ENCODE results near the gene GRID1.

DNA sequence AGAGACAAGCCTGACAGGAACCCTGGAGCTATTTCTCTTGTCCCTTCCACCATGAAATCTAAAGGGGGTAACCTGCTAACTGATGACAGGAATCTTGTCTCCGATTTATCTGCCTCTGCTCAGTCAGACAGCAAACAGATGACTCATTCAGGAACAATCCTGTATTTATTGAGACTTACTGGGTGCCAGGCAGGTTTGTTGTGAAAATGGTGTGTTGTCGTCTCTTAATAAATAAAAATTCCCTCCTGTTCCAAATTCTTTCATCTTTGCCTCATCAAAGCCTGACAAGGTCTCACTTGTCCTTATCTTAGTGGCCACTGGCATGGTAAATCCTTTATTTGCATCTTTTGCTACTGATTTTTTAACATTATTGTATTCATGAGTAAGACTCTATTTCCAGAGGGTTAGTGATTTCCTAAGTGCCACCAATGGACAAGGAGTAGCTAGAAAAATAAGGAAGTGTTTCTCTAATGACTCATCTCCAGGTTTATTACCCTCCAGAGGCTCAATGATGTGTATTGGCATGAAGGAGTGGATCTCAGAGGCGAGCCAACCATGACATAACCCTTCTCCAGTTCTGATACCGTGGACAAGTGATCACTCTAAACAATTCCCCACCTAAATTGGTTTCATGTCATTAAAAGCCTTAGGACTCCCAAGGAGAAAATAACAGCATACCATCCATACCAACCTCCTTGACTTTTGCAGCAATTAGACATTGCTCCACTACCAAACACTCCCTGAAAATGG, 724.0 kb downstream of the GRID1 start:
- TF ChIP-seq RAD21 (IDR thresholded peaks at IDR 0.05; ENCODE audit: low read length) (no peak), CTCF (IDR thresholded peaks at IDR 0.05) (no peak), ELF1 (IDR thresholded peaks at IDR 0.05) (no peak), RCOR1 (IDR thresholded peaks at IDR 0.05; ENCODE audit: low read length) (no peak), TAF1 (IDR thresholded peaks at IDR 0.05; ENCODE audit: borderline replicate concordance, low read depth, low read length) (no peak), TCF12 (IDR thresholded peaks at IDR 0.05) (no peak), EP300 (IDR thresholded peaks at IDR 0.05; ENCODE audit: borderline replicate concordance in 1 of 2, low read depth in 1 of 2, low read length in 1 of 2) (no peak), REST (IDR thresholded peaks at IDR 0.05; ENCODE audit: low read depth, low read length) (no peak), FOSL2 (IDR thresholded peaks at IDR 0.05; ENCODE audit: borderline replicate concordance, low read depth) (no peak), YY1 (IDR thresholded peaks at IDR 0.05; ENCODE audit: low read depth) (no peak), EZH2phosphoT487 (IDR thresholded peaks at IDR 0.05; ENCODE audit: borderline replicate concordance, low read depth) (no peak), USF1 (IDR thresholded peaks at IDR 0.05; ENCODE audit: borderline replicate concordance, low read depth) (no peak), IRF3 (IDR thresholded peaks at IDR 0.05; ENCODE audit: low read depth, low read length) (no peak), GABPA (IDR thresholded peaks at IDR 0.05; ENCODE audit: low read depth) (no peak)
